PC-3 (cell line): Measurements from ENCODE around the gene TNRC6B. TPM values are rescaled to one million over a fixed set of nuclear protein-coding genes. Genes with fewer than 3 reads are reported as not detected.

Experiments used
- ATAC-seq: fragments of 200-7000 bp; cut with Tn5 transposase; 2 replicates; pipeline ENCODE4 v1.9.1; 2020; ENCODE audit warnings: mild to moderate bottlenecking, moderate library complexity
- BruUV-seq: library from RNA; stranded (reverse); fragments of 400-500 nt; replicated peaks from 2 replicates; lab custom pipeline; 2021; lab: Mats Ljungman, UMichigan
- CTCF ChIA-PET: fragments of 300-600 bp; sonication (Branson Sonifier 250); formaldehyde crosslinking; loops from one replicate; lab custom pipeline; 2022; ENCODE audit warnings: antibody characterized with exemption; lab: Charles Lee
- POLR2A ChIA-PET: fragments of 300-600 bp; sonication (Branson Sonifier 250); formaldehyde crosslinking; loops from one replicate; lab custom pipeline; 2022; ENCODE audit warnings: antibody characterized with exemption; ENCODE audit not compliant: unreplicated experiment; lab: Charles Lee
- DNase-seq: peaks from one replicate; pipeline ENCODE4 v3.0.0-alpha.2; 2015
- H2AFZ ChIP-seq: fragments of 300-600 bp; sonication (generic); 2 replicates; pipeline ENCODE4 v1.6.0; 2016; ENCODE audit warnings: antibody characterized with exemption, low read length
- H3F3A ChIP-seq: fragments of 300-600 bp; sonication (generic); one replicate; pipeline ENCODE4 v1.6.0; 2017; ENCODE audit warnings: antibody characterized with exemption, low read length, control low read depth, mild to moderate bottlenecking; ENCODE audit not compliant: unreplicated experiment
- H3K27ac ChIP-seq: fragments of 300-600 bp; sonication (generic); 2 replicates; pipeline ENCODE4 v1.5.1; 2016; ENCODE audit warnings: mild to moderate bottlenecking, low read length
- H3K27me3 ChIP-seq: fragments of 300-600 bp; sonication (generic); 2 replicates; pipeline ENCODE4 v1.6.1; 2016; ENCODE audit warnings: low read length, mixed read lengths
- H3K36me3 ChIP-seq: fragments of 300-600 bp; sonication (generic); 2 replicates; pipeline ENCODE4 v1.6.1; 2016; ENCODE audit warnings: low read depth, mixed run types, low read length, mixed read lengths
- H3K4me1 ChIP-seq: fragments of 300-600 bp; sonication (generic); 2 replicates; pipeline ENCODE4 v1.5.1; 2016; ENCODE audit warnings: low read length; ENCODE audit not compliant: insufficient read depth
- H3K4me2 ChIP-seq: fragments of 300-600 bp; sonication (generic); 2 replicates; pipeline ENCODE4 v1.6.0; 2016; ENCODE audit warnings: low read length
- H3K4me3 ChIP-seq: fragments of 300-600 bp; sonication (generic); 2 replicates; pipeline ENCODE4 v1.5.1; 2016; ENCODE audit warnings: mild to moderate bottlenecking, low read length, mixed read lengths
- H3K79me2 ChIP-seq: fragments of 300-600 bp; sonication (generic); 2 replicates; pipeline ENCODE4 v1.6.1; 2017; ENCODE audit warnings: low read length, mixed read lengths
- H3K9ac ChIP-seq: fragments of 300-600 bp; sonication (generic); 2 replicates; pipeline ENCODE4 v1.6.0; 2016; ENCODE audit warnings: mild to moderate bottlenecking, low read length
- H3K9me2 ChIP-seq: fragments of 300-600 bp; sonication (generic); replicated peaks from 2 replicates; pipeline ENCODE4 v1.6.1; 2016; ENCODE audit warnings: mixed run types, low read length, mixed read lengths
- H3K9me3 ChIP-seq: fragments of 300-600 bp; sonication (generic); 2 replicates; pipeline ENCODE4 v1.6.1; 2016; ENCODE audit warnings: low read length, mixed read lengths
- H4K20me1 ChIP-seq: fragments of 300-600 bp; sonication (generic); 2 replicates; pipeline ENCODE4 v1.6.1; 2016; ENCODE audit warnings: low read length, mixed read lengths
- EZH2 ChIP-seq: fragments of 300-600 bp; sonication (generic); IDR thresholded peaks from one replicate; pipeline ENCODE4 v1.6.1; 2017; ENCODE audit warnings: antibody characterized with exemption, mild to moderate bottlenecking, low read length; ENCODE audit not compliant: unreplicated experiment
- EZH2phosphoT487 ChIP-seq: fragments of 300-600 bp; sonication (generic); IDR thresholded peaks from 2 replicates; pipeline ENCODE4 v1.6.1; 2018; ENCODE audit warnings: mild to moderate bottlenecking, antibody characterized with exemption, low read length, borderline replicate concordance
- intact Hi-C: fragments of 100-400 bp; cut with micrococcal nuclease; formaldehyde crosslinking; loops from 2 replicates; pipeline ENCODE4 v1.9.0; 2023
- total RNA-seq: library from RNA; depleted of rRNA; stranded (reverse); fragments of >200 nt; gene quantifications from 2 replicates; pipeline ENCODE4 v1.2.3, GENCODE V29; 2014
- TF ChIP-seq, protein P1 (sequence below): fragments of 300-600 bp; sonication (generic); conservative IDR thresholded peaks from 2 replicates; pipeline ENCODE4 v1.5.1; 2017; ENCODE audit warnings: antibody characterized with exemption, low read depth, mild to moderate bottlenecking, low read length

Gene TNRC6B
- total RNA-seq, 1 experiment from 2014 or later, result 21.3 TPM

GRCh38 chr22:40247976-40248375 is 70.3 kb downstream of the TNRC6B start:
- no peak overlapping the region for H3K4me3 ChIP-seq
- CTCF ChIA-PET, result no interaction called here
- no peaks in the 10 kb centered on the region for H3K9me3 ChIP-seq
- H3K4me1 ChIP-seq, result no peaks in the 10 kb centered on the region
- ATAC-seq, result no peak
- intact Hi-C loops, result no loop called here
- H3K4me2 ChIP-seq, result no peak overlapping the region
- BruUV-seq, result no TSS peak
- H3K27ac ChIP-seq, result no peak overlapping the region
- no peak overlapping the region for H3K9ac ChIP-seq
- H3K79me2 ChIP-seq, result peaks cover 26% of the 10 kb centered on the region
- POLR2A ChIA-PET, result no interaction called here
- no peaks in the 10 kb centered on the region for H3K36me3 ChIP-seq
- no peak overlapping the region for H2AFZ ChIP-seq
- no peaks in the 10 kb centered on the region for H4K20me1 ChIP-seq
- no peaks in the 10 kb centered on the region for H3K9me2 ChIP-seq
- no peaks in the 10 kb centered on the region for H3K27me3 ChIP-seq
- DNase-seq, result no peak
- no peaks in the 10 kb centered on the region for H3F3A ChIP-seq
- TF ChIP-seq, protein P1, sequence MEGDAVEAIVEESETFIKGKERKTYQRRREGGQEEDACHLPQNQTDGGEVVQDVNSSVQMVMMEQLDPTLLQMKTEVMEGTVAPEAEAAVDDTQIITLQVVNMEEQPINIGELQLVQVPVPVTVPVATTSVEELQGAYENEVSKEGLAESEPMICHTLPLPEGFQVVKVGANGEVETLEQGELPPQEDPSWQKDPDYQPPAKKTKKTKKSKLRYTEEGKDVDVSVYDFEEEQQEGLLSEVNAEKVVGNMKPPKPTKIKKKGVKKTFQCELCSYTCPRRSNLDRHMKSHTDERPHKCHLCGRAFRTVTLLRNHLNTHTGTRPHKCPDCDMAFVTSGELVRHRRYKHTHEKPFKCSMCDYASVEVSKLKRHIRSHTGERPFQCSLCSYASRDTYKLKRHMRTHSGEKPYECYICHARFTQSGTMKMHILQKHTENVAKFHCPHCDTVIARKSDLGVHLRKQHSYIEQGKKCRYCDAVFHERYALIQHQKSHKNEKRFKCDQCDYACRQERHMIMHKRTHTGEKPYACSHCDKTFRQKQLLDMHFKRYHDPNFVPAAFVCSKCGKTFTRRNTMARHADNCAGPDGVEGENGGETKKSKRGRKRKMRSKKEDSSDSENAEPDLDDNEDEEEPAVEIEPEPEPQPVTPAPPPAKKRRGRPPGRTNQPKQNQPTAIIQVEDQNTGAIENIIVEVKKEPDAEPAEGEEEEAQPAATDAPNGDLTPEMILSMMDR, result no peak
- TF ChIP-seq EZH2phosphoT487 (no peak), EZH2 (no peak)

- Histone ChIP-seq H3K27ac (no peak overlapping the region), H3K4me2 (no peak overlapping the region), H3K27me3 (no peaks in the 10 kb centered on the region), H3K9me3 (no peaks in the 10 kb centered on the region), H4K20me1 (no peaks in the 10 kb centered on the region), H3K9ac (no peak overlapping the region), H3K9me2 (no peaks in the 10 kb centered on the region), H3K4me1 (no peaks in the 10 kb centered on the region), H3K4me3 (no peak overlapping the region), H3K36me3 (no peaks in the 10 kb centered on the region), H3K79me2 (peaks cover 19% of the 10 kb centered on the region; the same call in 1 of the 2 replicates), H2AFZ (no peak overlapping the region), H3F3A (no peaks in the 10 kb centered on the region)
- ChIA-PET POLR2A (no interaction called here), CTCF (no interaction called here)
- ATAC-seq, result no peak
- no peak for DNase-seq
- intact Hi-C loops, result no loop called here
- BruUV-seq, result no TSS peak
- TF ChIP-seq EZH2phosphoT487, result no peak
- TF ChIP-seq EZH2, result no peak
- TF ChIP-seq, protein P1, result no peak
Measured at GRCh38 chr22:40249286-40249685, 71.6 kb downstream of the TNRC6B start.

DNA sequence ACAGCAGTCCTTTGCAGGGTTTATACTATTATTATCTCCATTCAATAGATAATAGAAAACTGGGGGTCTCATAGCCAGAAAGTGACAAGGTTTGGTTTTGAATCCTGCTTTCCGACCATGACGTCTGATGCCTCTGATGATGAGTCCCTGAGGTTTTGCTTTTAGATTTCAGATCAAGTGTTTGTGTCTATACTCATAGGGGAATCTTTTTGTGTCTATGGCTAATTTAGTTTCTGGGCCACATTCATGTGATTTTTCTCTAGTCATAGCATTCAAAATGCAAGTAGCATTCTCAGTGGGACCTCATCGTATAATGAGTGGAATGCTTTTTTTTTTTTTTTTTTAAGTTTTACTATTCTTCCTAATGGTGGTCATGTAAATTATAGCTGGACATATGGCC is 72.9 kb downstream of the TNRC6B start:
- H3K4me2 ChIP-seq, result no peak overlapping the region
- ATAC-seq (no peak), DNase-seq (no peak)
- peaks cover 12% of the 10 kb centered on the region; the same call in 1 of the 2 replicates for H3K79me2 ChIP-seq
- H3K9me2 ChIP-seq, result no peaks in the 10 kb centered on the region
- H3K9ac ChIP-seq, result no peak overlapping the region
- H3K27ac ChIP-seq, result no peak overlapping the region
- ChIA-PET CTCF (no interaction called here), POLR2A (no interaction called here)
- intact Hi-C loops, result no loop called here
- H3K27me3 ChIP-seq, result no peaks in the 10 kb centered on the region
- no peaks in the 10 kb centered on the region for H3K36me3 ChIP-seq
- no peaks in the 10 kb centered on the region for H3K4me1 ChIP-seq
- H3K4me3 ChIP-seq, result no peak overlapping the region
- no peaks in the 10 kb centered on the region for H4K20me1 ChIP-seq
- H3F3A ChIP-seq, result no peaks in the 10 kb centered on the region
- no TSS peak for BruUV-seq
- TF ChIP-seq EZH2 (no peak), EZH2phosphoT487 (no peak)
- TF ChIP-seq, protein P1, result no peak
- H2AFZ ChIP-seq, result no peak overlapping the region
- H3K9me3 ChIP-seq, result no peaks in the 10 kb centered on the region
